Testis (tissue), 3 donors: ENCODE results near the gene CBLC. TPM values are rescaled to one million over a fixed set of nuclear protein-coding genes. Genes with fewer than 3 reads are reported as not detected.
A peak's percentile ranks its signal among the peaks of the same experiment; 100 is the strongest.

ENCODE experiments used
- DNase-seq: peaks from one replicate; pipeline ENCODE4 v3.0.0-alpha.2; 2019
- H3K27ac ChIP-seq, 2 donors: fragments of 200-600 bp; sonication (generic); one replicate each; pipeline ENCODE4 v1.5.1; 2019
- H3K27me3 ChIP-seq: fragments of 200-600 bp; sonication (generic); one replicate; pipeline ENCODE4 v1.5.1; 2019
- H3K36me3 ChIP-seq: fragments of 200-600 bp; sonication (generic); one replicate; pipeline ENCODE4 v1.5.1; 2017; ENCODE audit warnings: low read depth; ENCODE audit errors: missing control alignments
- H3K4me1 ChIP-seq: fragments of 200-600 bp; sonication (generic); one replicate; pipeline ENCODE4 v1.5.1; 2019
- H3K4me3 ChIP-seq, 2 donors: fragments of 200-600 bp; sonication (generic); one replicate each; pipeline ENCODE4 v1.5.1; 2017 to 2019
- H3K9me3 ChIP-seq: fragments of 200-600 bp; sonication (generic); one replicate; pipeline ENCODE4 v1.5.1; 2017
- CTCF ChIP-seq, 3 experiments: fragments of 450-650 bp in 2 of 3; fragments of 200-600 bp in 1 of 3; sonication (generic) in 1 of 3; IDR thresholded peaks; one replicate each; pipeline ENCODE4 v1.5.1; 2016 to 2019; ENCODE audit warnings: antibody characterized with exemption in 3 of 3, mild to moderate bottlenecking in 2 of 3, moderate library complexity in 1 of 3
- POLR2A ChIP-seq: fragments of 450-650 bp; IDR thresholded peaks from one replicate; pipeline ENCODE4 v1.6.1; 2017; ENCODE audit warnings: antibody characterized with exemption, mild to moderate bottlenecking, moderate library complexity
- WGBS, 2 donors: methylation state at CpG; one replicate each; pipeline ENCODE4 v1.1.5; 2018; 5-methylcytosine and 5-hydroxymethylcytosine counted together
- intact Hi-C: fragments of 100-400 bp; cut with DNase I; formaldehyde crosslinking; loops from one replicate; pipeline ENCODE4 v1.15.1; 2023; ENCODE audit warnings: low total_unique reads
- polyA plus RNA-seq: library from polyadenylated mRNA; stranded (reverse); fragments of 350-450 nt; fragmentation: Illumina TruSeq; extraction: RNeasy Lipid Tissue Mini Kit (QIAGEN cat#74804); gene quantifications from one replicate; pipeline ENCODE4 v1.2.3, GENCODE V29; 2014; ENCODE audit warnings: low read depth, low replicate concordance; ENCODE audit not compliant: insufficient read depth
- total RNA-seq, 2 donors: library from RNA; depleted of rRNA; stranded (reverse); fragments of >200 nt; gene quantifications; one replicate each; pipeline ENCODE4 v1.2.3, GENCODE V29; 2016

CBLC gene
- total and polyA plus RNA-seq, 3 donors from 2014 or later = 1.9 to 6.9 (median 4.9) TPM

GRCh38 chr19:44755219-44755618 is 22.5 kb upstream of the CBLC start:
- no peaks in the 10 kb centered on the region for H3K36me3 ChIP-seq
- H3K27ac ChIP-seq = peak overlapping the region; percentile 83 to 86
- DNase-seq = no peak
- intact Hi-C loops = no loop called here
- no peaks in the 10 kb centered on the region for H3K27me3 ChIP-seq
- no peak overlapping the region for H3K4me3 ChIP-seq
- no peak for TF ChIP-seq POLR2A
- no peak for TF ChIP-seq CTCF (IDR thresholded peaks at IDR 0.05)
- WGBS, 2 donors = 53 to 60% methylated on average over 4 of the region's 4 CpGs
- peaks cover 51% of the 10 kb centered on the region for H3K4me1 ChIP-seq
- no peaks in the 10 kb centered on the region for H3K9me3 ChIP-seq

- 86 to 100% methylated on average over 3 to 7 of the region's 7 CpGs for WGBS, 2 donors
- Histone ChIP-seq H3K27ac (peak overlapping the region; percentile 68 to 83), H3K36me3 (no peaks in the 10 kb centered on the region), H3K4me3 (no peak overlapping the region), H3K27me3 (no peaks in the 10 kb centered on the region), H3K4me1 (peaks cover 44% of the 10 kb centered on the region), H3K9me3 (no peaks in the 10 kb centered on the region)
- intact Hi-C loops = no loop called here
- no peak for TF ChIP-seq CTCF (IDR thresholded peaks at IDR 0.05)
- no peak for TF ChIP-seq POLR2A
- no peak for DNase-seq
Observed at GRCh38 chr19:44756089-44756562, 21.6 kb upstream of the CBLC start.

GRCh38 chr19:44757057-44757734 is 20.5 kb upstream of the CBLC start:
- DNase-seq = peak; percentile 76
- WGBS, 2 donors = 23 to 49% methylated on average over 30 to 41 of the region's 53 CpGs
- no peaks in the 10 kb centered on the region for H3K27me3 ChIP-seq
- intact Hi-C loops = no loop called here
- H3K36me3 ChIP-seq = no peaks in the 10 kb centered on the region
- no peak for TF ChIP-seq POLR2A
- TF ChIP-seq CTCF (IDR thresholded peaks at IDR 0.05) = no peak
- H3K9me3 ChIP-seq = no peaks in the 10 kb centered on the region
- H3K4me3 ChIP-seq = peak overlapping the region; percentile 22 to 60
- peak overlapping the region; percentile 69 to 83 for H3K27ac ChIP-seq
- H3K4me1 ChIP-seq = peaks cover 39% of the 10 kb centered on the region

GRCh38 chr19:44757735-44758505 is 19.8 kb upstream of the CBLC start:
- no peaks in the 10 kb centered on the region for H3K27me3 ChIP-seq
- intact Hi-C loops = no loop called here
- DNase-seq = peak; percentile 78
- no peak for TF ChIP-seq POLR2A
- no peak for TF ChIP-seq CTCF (IDR thresholded peaks at IDR 0.05)
- H3K9me3 ChIP-seq = no peaks in the 10 kb centered on the region
- 27 to 31% methylated on average over 43 to 68 of the region's 68 CpGs for WGBS, 2 donors
- H3K4me1 ChIP-seq = peaks cover 39% of the 10 kb centered on the region
- H3K4me3 ChIP-seq = peak overlapping the region; percentile 22 to 60
- H3K27ac ChIP-seq = peak overlapping the region; percentile 69 to 83
- H3K36me3 ChIP-seq = no peaks in the 10 kb centered on the region
